H9 (cell line): ENCODE measurements around the gene GGNBP2. TPM values are rescaled to one million over a fixed set of nuclear protein-coding genes. Genes with fewer than 3 reads are reported as not detected.

Experiments
- DNase-seq: peaks from one replicate; pipeline ENCODE4 v3.0.0-alpha.2; 2017
- H2AFZ ChIP-seq: one replicate; pipeline ENCODE4 v1.6.1; 2013; ENCODE audit warnings: mild to moderate bottlenecking, low read length, control low read depth, moderate library complexity
- H2AK5ac ChIP-seq: 2 replicates; pipeline ENCODE4 v1.6.1; 2013; ENCODE audit warnings: low read length, control low read depth, mixed read lengths; ENCODE audit not compliant: insufficient read length
- H2BK120ac ChIP-seq: one replicate; pipeline ENCODE4 v1.6.1; 2013; ENCODE audit warnings: low read depth, mild to moderate bottlenecking, low read length, control low read depth, inconsistent platforms; ENCODE audit not compliant: poor library complexity, severe bottlenecking
- H2BK12ac ChIP-seq: 2 replicates; pipeline ENCODE4 v1.6.1; 2013; ENCODE audit warnings: low read length, control low read depth, mixed read lengths, low read depth; ENCODE audit not compliant: insufficient read length
- H2BK15ac ChIP-seq: 2 replicates; pipeline ENCODE4 v1.6.1; 2013; ENCODE audit warnings: low read depth, low read length, control low read depth
- H2BK20ac ChIP-seq: one replicate; pipeline ENCODE4 v1.6.1; 2013; ENCODE audit warnings: low read depth, mild to moderate bottlenecking, low read length, control low read depth, inconsistent platforms; ENCODE audit not compliant: poor library complexity, severe bottlenecking
- H2BK5ac ChIP-seq: 2 replicates; pipeline ENCODE4 v1.6.1; 2013; ENCODE audit warnings: low read length, control low read depth, mixed read lengths; ENCODE audit not compliant: insufficient read length
- H3K14ac ChIP-seq: 2 replicates; pipeline ENCODE4 v1.6.1; 2013; ENCODE audit warnings: low read length, control low read depth; ENCODE audit not compliant: insufficient read depth
- H3K18ac ChIP-seq: 2 replicates; pipeline ENCODE4 v1.6.1; 2013; ENCODE audit warnings: low read depth, mild to moderate bottlenecking, mixed read lengths, low read length, control low read depth; ENCODE audit not compliant: insufficient read length
- H3K23ac ChIP-seq: 2 replicates; pipeline ENCODE4 v1.6.1; 2013; ENCODE audit warnings: low read length, control low read depth, mixed read lengths, low read depth; ENCODE audit not compliant: insufficient read length
- H3K23me2 ChIP-seq: 2 replicates; pipeline ENCODE4 v1.6.1; 2013; ENCODE audit warnings: low read depth, mild to moderate bottlenecking, mixed read lengths, low read length, control low read depth; ENCODE audit not compliant: insufficient read length, poor library complexity, severe bottlenecking
- H3K27ac ChIP-seq: 2 replicates; pipeline ENCODE4 v1.5.1; 2013; ENCODE audit warnings: low read length, control low read depth, mixed read lengths, low read depth; ENCODE audit not compliant: insufficient read length
- H3K27me3 ChIP-seq: 2 replicates; pipeline ENCODE4 v1.6.1; 2013; ENCODE audit warnings: low read length, control low read depth, inconsistent platforms; ENCODE audit not compliant: insufficient read depth
- H3K4ac ChIP-seq: 2 replicates; pipeline ENCODE4 v1.6.1; 2013; ENCODE audit warnings: low read depth, mild to moderate bottlenecking, control low read depth, inconsistent platforms, low read length, moderate library complexity
- H3K4me1 ChIP-seq: 2 replicates; pipeline ENCODE4 v1.6.1; 2013; ENCODE audit warnings: low read length, control low read depth, inconsistent platforms; ENCODE audit not compliant: insufficient read depth
- H3K4me2 ChIP-seq: 2 replicates; pipeline ENCODE4 v1.6.1; 2013; ENCODE audit warnings: low read length, control low read depth, mixed read lengths; ENCODE audit not compliant: insufficient read length, insufficient read depth
- H3K56ac ChIP-seq: 2 replicates; pipeline ENCODE4 v1.6.1; 2013; ENCODE audit warnings: low read depth, mild to moderate bottlenecking, mixed read lengths, low read length, control low read depth; ENCODE audit not compliant: insufficient read length
- H3K79me1 ChIP-seq: 2 replicates; pipeline ENCODE4 v1.6.1; 2013; ENCODE audit warnings: low read depth, mild to moderate bottlenecking, moderate library complexity, low read length, control low read depth, inconsistent platforms; ENCODE audit not compliant: insufficient read depth, poor library complexity, severe bottlenecking
- H3K79me2 ChIP-seq: 2 replicates; pipeline ENCODE4 v1.6.1; 2013; ENCODE audit warnings: low read length, control low read depth, inconsistent platforms; ENCODE audit not compliant: insufficient read depth
- H3K9ac ChIP-seq: 2 replicates; pipeline ENCODE4 v1.6.1; 2013; ENCODE audit warnings: low read length, control low read depth, mixed read lengths; ENCODE audit not compliant: insufficient read length; ENCODE audit errors: extremely low read depth
- H3K9me3 ChIP-seq: one replicate; pipeline ENCODE4 v1.6.1; 2013; ENCODE audit warnings: low read depth, low read length, inconsistent platforms; ENCODE audit not compliant: control insufficient read depth
- H3T11ph ChIP-seq: one replicate; pipeline ENCODE4 v1.6.1; 2013; ENCODE audit warnings: mild to moderate bottlenecking, low read length, control low read depth, inconsistent platforms
- H4K20me1 ChIP-seq: one replicate; pipeline ENCODE4 v1.6.1; 2013; ENCODE audit not compliant: control insufficient read depth, insufficient read length, insufficient read depth
- H4K5ac ChIP-seq: 2 replicates; pipeline ENCODE4 v1.6.1; 2013; ENCODE audit warnings: low read depth, mild to moderate bottlenecking, mixed read lengths, low read length, control low read depth; ENCODE audit not compliant: insufficient read length
- H4K8ac ChIP-seq: replicated peaks from 2 replicates; pipeline ENCODE4 v1.6.1; 2013; ENCODE audit warnings: low read length, control low read depth, mixed read lengths, low read depth; ENCODE audit not compliant: insufficient read length
- H4K91ac ChIP-seq: 2 replicates; pipeline ENCODE4 v1.6.1; 2013; ENCODE audit warnings: low read depth, mild to moderate bottlenecking, moderate library complexity, mixed read lengths, low read length, control low read depth; ENCODE audit not compliant: insufficient read length
- H3K27ac Mint-ChIP-seq, 3 experiments: 2 replicates in 2 of 3; 3 replicates in 1 of 3; pipeline ENCODE4 v1.8.0; 2020 to 2021; ENCODE audit warnings: mixed read lengths in 3 of 3, mild to moderate bottlenecking in 1 of 3, moderate library complexity in 1 of 3
- H3K27me3 Mint-ChIP-seq: 2 replicates; pipeline ENCODE4 v1.8.0; 2021; ENCODE audit warnings: low read depth, mild to moderate bottlenecking, moderate library complexity, mixed read lengths
- H3K36me3 Mint-ChIP-seq, 3 experiments: 2 replicates in 2 of 3; 3 replicates in 1 of 3; pipeline ENCODE4 v1.8.0; 2020 to 2021; ENCODE audit warnings: low read depth in 3 of 3, mixed read lengths in 3 of 3; ENCODE audit not compliant: insufficient read depth in 1 of 3
- H3K4me1 Mint-ChIP-seq, 2 experiments: 2 replicates each; pipeline ENCODE4 v1.8.0; 2020; ENCODE audit warnings: mixed read lengths in 2 of 2
- H3K4me3 Mint-ChIP-seq, 2 experiments: 2 replicates in 1 of 2; 3 replicates in 1 of 2; pipeline ENCODE4 v1.8.0; 2020 to 2021; ENCODE audit warnings: mild to moderate bottlenecking in 2 of 2, mixed read lengths in 2 of 2, moderate library complexity in 1 of 2
- H3K9me3 Mint-ChIP-seq, 2 experiments: 2 replicates in 1 of 2; 3 replicates in 1 of 2; pipeline ENCODE4 v1.8.0; 2020; ENCODE audit warnings: mild to moderate bottlenecking in 2 of 2, mixed read lengths in 2 of 2, moderate library complexity in 1 of 2
- CTCF ChIP-seq: fragments of 200-600 bp; sonication (generic); conservative IDR thresholded peaks from 3 replicates; pipeline ENCODE4 v1.8.0; 2021; ENCODE audit warnings: antibody characterized with exemption, mild to moderate bottlenecking
- WGBS: extraction: QIAGEN DNeasy Blood & Tissue Kit; methylation state at CpG from one replicate; pipeline ENCODE4 v1.1.7; 2013; ENCODE audit warnings: missing lambda C conversion rate, low lambda C conversion rate, mixed read lengths; ENCODE audit not compliant: insufficient read length; ENCODE audit errors: extremely low coverage; 5-methylcytosine and 5-hydroxymethylcytosine counted together
- total RNA-seq: library from RNA; stranded (reverse); gene quantifications from 2 replicates; pipeline ENCODE4 v1.2.1, GENCODE V29; 2021

Gene GGNBP2
- total RNA-seq, 1 experiment from 2014 or later, result 52.8 TPM

GRCh38 chr17:36625188-36625587 lies 80.5 kb downstream of the GGNBP2 start:
- Histone ChIP-seq H3K27me3 (no peaks in the 10 kb centered on the region), H3K9me3 (no peaks in the 10 kb centered on the region), H3K4ac (no peak overlapping the region), H3K27ac (no peak overlapping the region), H2AFZ (no peak overlapping the region), H3K79me2 (no peaks in the 10 kb centered on the region), H2AK5ac (no peak overlapping the region), H3K56ac (no peak overlapping the region), H2BK5ac (no peak overlapping the region), H3K4me1 (no peaks in the 10 kb centered on the region), H3K14ac (no peak overlapping the region), H4K20me1 (no peaks in the 10 kb centered on the region), H4K91ac (no peak overlapping the region), H3K23ac (no peak overlapping the region), H4K8ac (no peak overlapping the region), H2BK15ac (no peak overlapping the region), H3T11ph (no peak overlapping the region), H3K23me2 (no peaks in the 10 kb centered on the region), H3K18ac (no peak overlapping the region), H3K79me1 (no peaks in the 10 kb centered on the region), H3K4me2 (no peak overlapping the region), H2BK12ac (no peak overlapping the region), H2BK120ac (no peak overlapping the region), H2BK20ac (no peak overlapping the region), H3K9ac (no peak overlapping the region), H4K5ac (no peak overlapping the region)
- Mint-ChIP-seq H3K4me1 (peaks cover 15 to 46% of the 10 kb centered on the region in 2 experiments), H3K27me3 (peaks cover 3% of the 10 kb centered on the region; the same call in 1 of the 2 replicates), H3K36me3 (no peaks in the 10 kb centered on the region; a peak in 1 of 7 replicates), H3K27ac (no peak overlapping the region; a peak in 1 of 7 replicates), H3K4me3 (no peak overlapping the region), H3K9me3 (no peaks in the 10 kb centered on the region)
- no peak for DNase-seq
- 95% methylated on average over 3 of the region's 7 CpGs for WGBS
- TF ChIP-seq CTCF, result no peak
